Kidney epithelial cell (primary cell): ENCODE results near the gene IFNA1. TPM values are rescaled to one million over a fixed set of nuclear protein-coding genes. Genes with fewer than 3 reads are reported as not detected.

Source experiments
- DNase-seq: peaks from one replicate; pipeline ENCODE4 v3.0.0-alpha.2; 2010; ENCODE audit warnings: low read depth
- H3K27me3 ChIP-seq: 2 replicates; pipeline ENCODE4 v1.6.0; 2011; ENCODE audit warnings: low read length; ENCODE audit not compliant: control insufficient read depth, insufficient read depth
- H3K36me3 ChIP-seq: 2 replicates; pipeline ENCODE4 v1.5.1; 2011; ENCODE audit warnings: low read length; ENCODE audit not compliant: control insufficient read depth, insufficient read depth
- H3K4me3 ChIP-seq: 2 replicates; pipeline ENCODE4 v1.5.1; 2011; ENCODE audit warnings: low read depth, mild to moderate bottlenecking, control low read depth, low read length
- total RNA-seq: library from RNA; depleted of rRNA; stranded (reverse); fragments of >200 nt; gene quantifications from 2 replicates; pipeline ENCODE4 v1.2.3, GENCODE V29; 2015
- TF ChIP-seq, protein P1 (sequence below): IDR thresholded peaks from 2 replicates; pipeline ENCODE4 v1.5.1; 2011; ENCODE audit warnings: mild to moderate bottlenecking, moderate library complexity, low read length, control low read depth, inconsistent platforms; ENCODE audit not compliant: insufficient read depth, poor library complexity, severe bottlenecking

The IFNA1 gene
- total RNA-seq, 1 donor from 2014 or later, result not detected

DNA sequence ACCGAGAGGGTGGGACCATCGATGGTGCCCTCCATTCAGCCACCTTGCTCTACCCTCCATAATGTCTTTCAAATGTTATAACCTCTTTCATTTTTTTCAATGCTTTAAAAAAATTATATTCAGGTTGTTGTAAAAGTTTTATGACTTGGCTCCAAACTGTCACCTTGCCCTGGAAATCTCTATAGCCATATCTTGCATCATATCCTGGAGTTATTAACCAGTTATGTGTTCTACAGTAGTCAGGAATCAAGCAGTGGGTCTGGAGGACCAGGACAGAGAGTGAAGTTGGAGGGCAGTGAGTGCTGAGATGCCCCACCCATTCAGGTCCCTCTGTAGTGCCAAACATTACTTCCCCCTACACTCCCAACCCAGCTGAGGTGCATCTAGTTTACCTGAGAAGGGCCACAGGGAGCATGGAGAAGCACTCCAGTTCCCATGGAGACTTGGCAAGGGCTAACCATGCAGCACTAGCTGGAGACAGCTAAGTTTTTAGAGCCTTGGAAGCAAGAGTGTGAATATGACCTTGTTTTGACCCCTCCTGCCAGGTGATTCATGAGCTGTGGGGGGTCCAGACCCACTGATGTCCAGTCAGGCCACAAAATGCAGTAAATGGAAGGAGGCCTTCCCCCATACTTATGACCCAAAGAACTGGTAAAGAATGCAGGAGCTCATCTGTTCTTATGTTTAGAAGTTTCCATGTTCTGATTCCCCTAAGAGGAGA, 25.9 kb upstream of the IFNA1 start:
- H3K36me3 ChIP-seq, result no peaks in the 10 kb centered on the region
- no peaks in the 10 kb centered on the region for H3K27me3 ChIP-seq
- no peak for DNase-seq
- H3K4me3 ChIP-seq, result no peak overlapping the region
- TF ChIP-seq, protein P1, sequence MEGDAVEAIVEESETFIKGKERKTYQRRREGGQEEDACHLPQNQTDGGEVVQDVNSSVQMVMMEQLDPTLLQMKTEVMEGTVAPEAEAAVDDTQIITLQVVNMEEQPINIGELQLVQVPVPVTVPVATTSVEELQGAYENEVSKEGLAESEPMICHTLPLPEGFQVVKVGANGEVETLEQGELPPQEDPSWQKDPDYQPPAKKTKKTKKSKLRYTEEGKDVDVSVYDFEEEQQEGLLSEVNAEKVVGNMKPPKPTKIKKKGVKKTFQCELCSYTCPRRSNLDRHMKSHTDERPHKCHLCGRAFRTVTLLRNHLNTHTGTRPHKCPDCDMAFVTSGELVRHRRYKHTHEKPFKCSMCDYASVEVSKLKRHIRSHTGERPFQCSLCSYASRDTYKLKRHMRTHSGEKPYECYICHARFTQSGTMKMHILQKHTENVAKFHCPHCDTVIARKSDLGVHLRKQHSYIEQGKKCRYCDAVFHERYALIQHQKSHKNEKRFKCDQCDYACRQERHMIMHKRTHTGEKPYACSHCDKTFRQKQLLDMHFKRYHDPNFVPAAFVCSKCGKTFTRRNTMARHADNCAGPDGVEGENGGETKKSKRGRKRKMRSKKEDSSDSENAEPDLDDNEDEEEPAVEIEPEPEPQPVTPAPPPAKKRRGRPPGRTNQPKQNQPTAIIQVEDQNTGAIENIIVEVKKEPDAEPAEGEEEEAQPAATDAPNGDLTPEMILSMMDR, result no peak

DNA sequence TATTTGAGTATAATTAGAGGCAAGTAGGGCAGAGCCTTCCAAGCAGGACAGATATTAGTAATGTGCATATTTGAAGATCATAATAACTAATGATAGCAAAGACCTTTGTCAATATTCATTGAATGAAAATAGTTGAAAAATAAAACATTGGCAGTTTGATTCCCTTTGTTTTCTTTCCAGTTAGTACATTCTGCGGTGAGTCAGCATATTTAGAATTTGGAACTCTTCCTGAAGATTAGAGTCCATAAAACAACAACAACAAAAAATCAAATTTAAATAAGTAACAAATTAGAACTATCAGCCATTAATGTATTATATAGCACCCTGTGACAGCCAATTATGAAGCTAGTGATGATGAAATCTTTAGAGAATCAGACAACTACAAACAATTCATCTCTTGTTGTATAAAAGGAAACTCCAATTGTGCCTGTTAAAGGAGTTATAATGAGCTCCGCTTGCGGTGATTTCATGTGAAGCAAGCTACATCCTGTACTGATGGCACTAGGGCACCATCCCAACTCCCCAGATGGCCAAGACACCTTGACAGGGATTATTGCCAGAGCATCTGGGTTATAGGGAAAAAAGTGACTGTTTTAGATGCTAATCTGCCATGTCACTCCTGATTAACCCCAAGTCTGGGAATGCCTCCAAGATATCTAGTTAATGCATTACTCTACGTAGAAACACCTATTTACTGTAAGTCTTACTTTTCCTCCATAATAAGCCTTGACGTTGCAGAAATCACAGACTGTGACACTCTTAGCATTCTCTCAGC, 24.6 kb upstream of the IFNA1 start:
- H3K27me3 ChIP-seq, result no peaks in the 10 kb centered on the region
- H3K36me3 ChIP-seq, result no peaks in the 10 kb centered on the region
- DNase-seq, result peak; percentile 59
- TF ChIP-seq, protein P1, result no peak
- H3K4me3 ChIP-seq, result no peak overlapping the region

DNA sequence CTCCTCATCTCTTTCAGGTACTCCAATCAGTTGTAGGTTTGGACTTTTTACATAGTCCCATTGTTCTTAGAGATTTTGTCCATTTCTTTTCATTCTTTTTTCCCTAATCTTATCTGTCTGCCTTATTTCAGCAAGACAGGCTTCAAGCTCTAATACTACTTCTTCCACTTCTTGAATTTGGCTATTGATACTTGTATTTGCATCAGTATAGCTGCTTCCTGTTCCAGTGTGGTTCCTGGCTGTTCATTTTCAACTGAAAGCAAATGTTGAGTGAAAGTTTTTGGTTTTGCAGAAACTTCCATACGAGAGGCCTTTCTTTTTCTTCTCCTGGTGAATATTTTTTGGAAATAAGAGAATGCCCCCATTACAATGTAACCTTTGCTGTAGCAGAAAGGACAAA, 12.0 kb upstream of the IFNA1 start:
- no peaks in the 10 kb centered on the region for H3K27me3 ChIP-seq
- DNase-seq, result no peak
- H3K36me3 ChIP-seq, result no peaks in the 10 kb centered on the region
- H3K4me3 ChIP-seq, result no peak overlapping the region
- TF ChIP-seq, protein P1, result no peak

DNA sequence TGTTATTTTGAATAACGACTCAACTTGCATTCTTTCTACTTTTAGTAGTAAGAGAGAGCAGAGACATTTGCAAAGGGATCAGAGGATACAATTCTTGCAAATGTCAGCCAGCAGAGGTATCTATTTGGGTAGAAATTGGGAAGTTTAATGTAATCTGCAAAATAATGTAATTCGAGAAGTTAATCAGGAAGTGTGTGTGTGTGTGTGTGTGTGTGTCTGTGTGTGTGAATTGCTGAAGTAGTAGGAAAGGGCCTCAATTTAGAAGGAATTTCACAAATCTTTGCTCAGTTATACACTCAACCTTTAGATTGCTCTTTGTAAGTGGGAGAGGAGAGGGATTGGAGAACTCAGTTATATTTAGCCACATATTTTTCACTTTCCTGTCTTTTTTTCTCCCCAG, 11.0 kb upstream of the IFNA1 start:
- no peak overlapping the region for H3K4me3 ChIP-seq
- H3K36me3 ChIP-seq, result no peaks in the 10 kb centered on the region
- no peaks in the 10 kb centered on the region for H3K27me3 ChIP-seq
- TF ChIP-seq, protein P1, result no peak
- no peak for DNase-seq

DNA sequence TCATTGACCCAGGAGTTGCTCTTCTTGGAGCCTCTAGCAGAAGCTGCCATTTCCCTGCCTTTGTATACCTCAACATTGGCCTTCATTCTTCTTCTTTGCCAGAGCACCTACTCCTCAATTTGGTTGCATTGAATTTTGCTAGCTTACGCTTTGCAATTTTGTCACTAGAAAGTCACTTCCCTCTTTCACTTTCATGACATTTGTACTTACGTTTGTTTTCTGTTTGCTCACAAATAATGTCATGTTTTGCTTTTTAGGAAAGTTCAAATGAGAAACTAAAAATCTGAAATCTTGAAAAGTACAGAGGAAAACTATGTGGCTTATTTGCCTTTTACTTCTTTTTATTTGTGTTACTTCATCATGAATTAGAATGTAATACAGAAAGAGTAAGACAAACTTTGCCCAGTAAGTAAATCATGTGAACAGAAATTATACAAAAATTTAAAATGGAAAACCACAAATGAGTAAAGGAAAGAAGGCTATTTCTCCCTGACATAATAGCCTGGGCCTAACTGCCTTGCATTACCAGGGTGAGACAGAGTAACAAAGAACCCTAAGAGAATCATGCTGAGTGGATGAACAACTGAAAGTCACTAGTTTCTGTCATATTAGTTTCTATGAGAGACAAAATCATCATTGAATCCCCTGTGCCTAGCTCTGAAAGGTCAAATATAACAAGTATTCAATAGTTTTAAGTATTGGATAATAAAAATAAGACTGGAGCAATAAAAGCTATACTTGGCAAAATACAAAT, 7.4 kb upstream of the IFNA1 start:
- H3K27me3 ChIP-seq, result no peaks in the 10 kb centered on the region
- TF ChIP-seq, protein P1, result no peak

More for the DNA sequence above, 7.4 kb upstream of the IFNA1 start:
- no peak for DNase-seq
- Histone ChIP-seq H3K4me3 (no peak overlapping the region), H3K36me3 (no peaks in the 10 kb centered on the region)
